Esophagus (tissue), 2 donors: ENCODE data around the gene FBXW7. TPM values are rescaled to one million over a fixed set of nuclear protein-coding genes. Genes with fewer than 3 reads are reported as not detected.

Experiments used
- H3K27ac ChIP-seq, 2 donors: one replicate each; pipeline ENCODE4 v1.5.1; 2013; ENCODE audit warnings: low read depth in 2 of 2, mild to moderate bottlenecking in 2 of 2, inconsistent platforms in 1 of 2, low read length in 1 of 2, moderate library complexity in 1 of 2
- H3K27me3 ChIP-seq, 2 donors: one replicate each; pipeline ENCODE4 v1.6.1; 2013; ENCODE audit warnings: low read length in 2 of 2, control low read depth in 1 of 2, mild to moderate bottlenecking in 1 of 2; ENCODE audit not compliant: insufficient read depth in 2 of 2, control insufficient read depth in 1 of 2
- H3K36me3 ChIP-seq, 2 donors: one replicate each; pipeline ENCODE4 v1.6.1; 2013; ENCODE audit warnings: low read length in 1 of 2; ENCODE audit not compliant: control insufficient read depth in 2 of 2, insufficient read depth in 2 of 2
- H3K4me1 ChIP-seq, 2 donors: one replicate each; pipeline ENCODE4 v1.6.1; 2013; ENCODE audit warnings: low read length in 1 of 2; ENCODE audit not compliant: control insufficient read depth in 2 of 2, insufficient read depth in 2 of 2
- H3K4me3 ChIP-seq, 2 donors: one replicate each; pipeline ENCODE4 v1.5.1; 2013; ENCODE audit warnings: low read length in 2 of 2, mild to moderate bottlenecking in 2 of 2, low read depth in 1 of 2, moderate library complexity in 1 of 2
- H3K9me3 ChIP-seq, 2 donors: one replicate each; pipeline ENCODE4 v1.6.1; 2013; ENCODE audit warnings: mild to moderate bottlenecking in 2 of 2, low read depth in 1 of 2, low read length in 1 of 2, moderate library complexity in 1 of 2; ENCODE audit not compliant: control insufficient read depth in 2 of 2, insufficient read depth in 1 of 2
- WGBS, 2 donors: extraction: QIAGEN DNeasy Blood & Tissue Kit; methylation state at CpG; one replicate each; pipeline ENCODE4 v1.1.7; 2013; 5-methylcytosine and 5-hydroxymethylcytosine counted together
- polyA plus RNA-seq, 2 donors: library from polyadenylated mRNA; stranded (reverse); fragments of 200-250 nt; gene quantifications; one replicate each; pipeline ENCODE4 v1.2.3, GENCODE V29; 2013
- donor health status: healthy with polysubstance abuse.
- donor health status: Bipolar disorder and iron deficiency.

FBXW7 gene
- polyA plus RNA-seq, 2 donors = 9.8 to 17.0 TPM

GRCh38 chr4:152304220-152304619, 231.7 kb downstream of the FBXW7 start:
- 43 to 48% methylated on average over 5 of the region's 5 CpGs for WGBS, 2 donors
- no peaks in the 10 kb centered on the region for H3K36me3 ChIP-seq
- no peaks in the 10 kb centered on the region for H3K27me3 ChIP-seq
- no peak overlapping the region for H3K27ac ChIP-seq
- H3K4me1 ChIP-seq = peaks cover 0 to 2% of the 10 kb centered on the region in 2 donors
- no peak overlapping the region for H3K4me3 ChIP-seq
- H3K9me3 ChIP-seq = no peaks in the 10 kb centered on the region

- 90 to 91% methylated on average over 6 of the region's 6 CpGs for WGBS, 2 donors
- peaks cover 0 to 2% of the 10 kb centered on the region in 2 donors for H3K4me1 ChIP-seq
- no peak overlapping the region for H3K27ac ChIP-seq
- no peaks in the 10 kb centered on the region for H3K27me3 ChIP-seq
- no peak overlapping the region for H3K4me3 ChIP-seq
- H3K9me3 ChIP-seq = no peaks in the 10 kb centered on the region
- no peaks in the 10 kb centered on the region for H3K36me3 ChIP-seq
Measured at GRCh38 chr4:152301381-152301780, 234.5 kb downstream of the FBXW7 start.

GRCh38 chr4:152299553-152299952, 236.3 kb downstream of the FBXW7 start:
- Histone ChIP-seq H3K4me1 (peaks cover 0 to 2% of the 10 kb centered on the region in 2 donors), H3K27ac (no peak overlapping the region), H3K9me3 (no peaks in the 10 kb centered on the region), H3K36me3 (no peaks in the 10 kb centered on the region), H3K4me3 (no peak overlapping the region), H3K27me3 (no peaks in the 10 kb centered on the region)
- 86 to 93% methylated on average over 3 of the region's 3 CpGs for WGBS, 2 donors

GRCh38 chr4:152296386-152296785, 239.5 kb downstream of the FBXW7 start:
- Histone ChIP-seq H3K27ac (no peak overlapping the region), H3K4me1 (no peaks in the 10 kb centered on the region), H3K36me3 (no peaks in the 10 kb centered on the region), H3K27me3 (no peaks in the 10 kb centered on the region), H3K9me3 (no peaks in the 10 kb centered on the region), H3K4me3 (no peak overlapping the region)

DNA sequence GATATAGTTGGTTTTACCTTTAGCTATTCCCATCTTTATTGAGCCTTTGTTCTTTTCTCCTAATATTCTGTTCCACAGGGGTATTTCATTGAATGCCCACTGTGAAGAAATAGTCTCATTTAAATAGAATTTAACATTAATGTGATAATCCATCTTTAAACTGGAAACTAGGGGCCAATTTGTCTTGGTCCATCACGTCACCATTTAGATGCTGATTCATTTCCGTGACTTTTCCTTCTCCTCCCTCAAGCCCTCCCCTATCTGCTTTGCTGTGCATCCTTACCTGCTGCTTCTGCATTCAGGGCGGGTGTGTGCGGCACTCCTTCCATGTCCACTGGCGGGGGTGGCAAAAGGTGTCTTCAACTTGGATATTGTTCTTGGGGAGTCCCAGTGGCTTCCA, 241.1 kb downstream of the FBXW7 start:
- Histone ChIP-seq H3K9me3 (no peaks in the 10 kb centered on the region), H3K27ac (no peak overlapping the region), H3K4me1 (no peaks in the 10 kb centered on the region), H3K36me3 (no peaks in the 10 kb centered on the region), H3K4me3 (no peak overlapping the region), H3K27me3 (no peaks in the 10 kb centered on the region)
- 97 to 98% methylated on average over 5 of the region's 5 CpGs for WGBS, 2 donors

DNA sequence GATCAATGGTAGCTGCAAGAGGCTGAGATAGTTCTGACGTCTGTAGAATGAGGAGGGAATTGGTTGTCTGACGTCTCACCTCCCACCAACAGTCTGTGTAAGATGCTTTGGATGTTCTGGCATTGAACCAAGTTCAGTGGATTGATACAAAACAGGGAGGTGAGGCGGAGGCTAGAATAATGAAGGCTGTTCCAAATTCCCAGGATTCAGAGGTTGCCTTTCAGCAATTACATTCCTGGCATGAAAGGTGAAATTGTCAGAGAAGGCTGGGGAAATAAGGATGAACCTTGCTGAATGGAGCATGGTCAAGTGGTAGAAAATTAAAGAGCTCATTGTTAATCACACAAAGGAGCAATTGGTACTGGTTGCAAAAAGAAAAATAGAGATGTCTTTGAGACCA, 241.6 kb downstream of the FBXW7 start:
- Histone ChIP-seq H3K4me1 (no peaks in the 10 kb centered on the region), H3K27me3 (no peaks in the 10 kb centered on the region), H3K4me3 (no peak overlapping the region), H3K27ac (no peak overlapping the region), H3K9me3 (no peaks in the 10 kb centered on the region), H3K36me3 (no peaks in the 10 kb centered on the region)
- WGBS, 2 donors = 85 to 91% methylated on average over 3 of the region's 3 CpGs

DNA sequence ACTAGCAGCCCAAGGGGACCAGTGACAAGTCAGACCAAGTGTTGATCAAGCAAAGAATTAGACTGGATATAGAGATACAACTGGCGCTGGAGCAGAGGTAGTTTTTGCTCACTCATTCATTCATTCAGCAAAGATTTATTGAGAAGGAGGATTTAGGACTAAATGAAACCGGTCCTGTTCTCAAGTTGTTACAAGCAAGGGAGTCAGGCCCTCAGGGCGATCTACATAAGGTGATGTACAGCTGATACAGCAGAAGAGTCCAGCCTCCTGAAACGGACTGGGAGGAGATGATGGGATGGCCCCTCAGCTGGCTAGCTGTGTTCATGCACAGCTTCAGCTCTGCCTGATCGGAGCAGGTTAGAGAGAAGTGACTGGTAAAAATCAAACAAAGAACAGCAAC, 242.4 kb downstream of the FBXW7 start:
- 64 to 70% methylated on average over 5 of the region's 5 CpGs for WGBS, 2 donors
- Histone ChIP-seq H3K27ac (no peak overlapping the region), H3K4me3 (no peak overlapping the region), H3K9me3 (no peaks in the 10 kb centered on the region), H3K27me3 (no peaks in the 10 kb centered on the region), H3K36me3 (no peaks in the 10 kb centered on the region), H3K4me1 (no peaks in the 10 kb centered on the region)

GRCh38 chr4:152290366-152290921, 245.4 kb downstream of the FBXW7 start:
- Histone ChIP-seq H3K36me3 (no peaks in the 10 kb centered on the region), H3K27ac (no peak overlapping the region), H3K9me3 (no peaks in the 10 kb centered on the region), H3K4me1 (peaks cover 0 to 2% of the 10 kb centered on the region in 2 donors), H3K27me3 (no peaks in the 10 kb centered on the region), H3K4me3 (no peak overlapping the region)
- WGBS, 2 donors = 86 to 87% methylated on average over 3 of the region's 3 CpGs

DNA sequence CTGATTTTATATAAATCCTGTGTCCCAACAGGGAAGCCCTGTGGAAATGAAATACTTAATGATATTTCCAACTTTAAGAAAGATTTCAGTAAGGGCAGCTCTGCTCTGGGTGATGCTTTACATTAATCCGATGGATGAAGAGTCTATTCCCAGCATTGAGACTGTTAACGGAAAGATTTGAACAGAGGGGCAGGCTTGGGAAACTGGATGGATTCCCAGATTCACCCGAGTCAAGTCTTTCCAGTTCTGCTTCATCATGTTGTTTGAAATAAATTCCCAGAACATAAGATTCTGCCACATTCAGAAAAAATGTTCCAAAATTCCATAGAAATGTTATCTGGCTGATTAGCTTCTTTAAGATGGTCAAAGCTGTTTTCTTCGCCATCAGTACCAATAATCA, 246.0 kb downstream of the FBXW7 start:
- Histone ChIP-seq H3K4me1 (peaks cover 0 to 5% of the 10 kb centered on the region in 2 donors), H3K9me3 (no peaks in the 10 kb centered on the region), H3K4me3 (no peak overlapping the region), H3K36me3 (no peaks in the 10 kb centered on the region), H3K27ac (no peak overlapping the region), H3K27me3 (no peaks in the 10 kb centered on the region)
- WGBS, 2 donors = 36 to 46% methylated on average over 4 of the region's 4 CpGs

- H3K4me3 ChIP-seq = no peak overlapping the region
- peaks cover 0 to 6% of the 10 kb centered on the region in 2 donors for H3K4me1 ChIP-seq
- no peaks in the 10 kb centered on the region for H3K27me3 ChIP-seq
- no peak overlapping the region for H3K27ac ChIP-seq
- H3K9me3 ChIP-seq = no peaks in the 10 kb centered on the region
- H3K36me3 ChIP-seq = no peaks in the 10 kb centered on the region
- 52 to 70% methylated on average over 3 of the region's 3 CpGs for WGBS, 2 donors
Measured at GRCh38 chr4:152289541-152289940, 246.4 kb downstream of the FBXW7 start.
